ENCODE results near the gene NALCN. TPM values are rescaled to one million over a fixed set of nuclear protein-coding genes. Genes with fewer than 3 reads are reported as not detected.

The NALCN gene
- total and polyA plus RNA-seq, 12 donors: 1.4 to 8.3 (median 3.1) TPM

DNA sequence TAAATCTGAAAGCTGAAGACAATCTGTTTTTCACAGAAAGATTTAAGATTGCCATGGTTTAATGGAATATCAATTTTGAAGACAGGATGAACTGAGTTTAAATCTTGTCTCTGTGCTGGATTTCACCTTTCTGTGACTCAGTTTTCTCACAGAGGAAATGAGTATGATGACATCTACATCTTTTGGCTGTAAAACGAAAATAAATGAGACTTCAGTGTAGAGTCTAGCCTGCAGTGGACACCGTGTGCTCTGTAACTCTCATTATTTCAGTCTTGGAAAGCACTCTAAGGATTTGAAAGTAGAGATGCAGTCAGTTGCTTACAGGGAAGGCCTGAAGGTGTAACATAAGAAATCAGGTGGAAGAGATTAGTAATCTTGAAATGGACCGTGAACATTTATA is 150.4 kb downstream of the NALCN start:
- H3K36me3 ChIP-seq (replicated peaks in 1 of 2): no peaks in the 10 kb centered on the region
- H3K9me3 ChIP-seq (replicated peaks in 1 of 3): no peaks in the 10 kb centered on the region
- DNase-seq: no peak
- 68 to 81% (median 74%) methylated on average over 3 of the region's 3 CpGs for WGBS, 4 donors
- H3K27me3 ChIP-seq: no peaks in the 10 kb centered on the region
- TF ChIP-seq, protein P1, sequence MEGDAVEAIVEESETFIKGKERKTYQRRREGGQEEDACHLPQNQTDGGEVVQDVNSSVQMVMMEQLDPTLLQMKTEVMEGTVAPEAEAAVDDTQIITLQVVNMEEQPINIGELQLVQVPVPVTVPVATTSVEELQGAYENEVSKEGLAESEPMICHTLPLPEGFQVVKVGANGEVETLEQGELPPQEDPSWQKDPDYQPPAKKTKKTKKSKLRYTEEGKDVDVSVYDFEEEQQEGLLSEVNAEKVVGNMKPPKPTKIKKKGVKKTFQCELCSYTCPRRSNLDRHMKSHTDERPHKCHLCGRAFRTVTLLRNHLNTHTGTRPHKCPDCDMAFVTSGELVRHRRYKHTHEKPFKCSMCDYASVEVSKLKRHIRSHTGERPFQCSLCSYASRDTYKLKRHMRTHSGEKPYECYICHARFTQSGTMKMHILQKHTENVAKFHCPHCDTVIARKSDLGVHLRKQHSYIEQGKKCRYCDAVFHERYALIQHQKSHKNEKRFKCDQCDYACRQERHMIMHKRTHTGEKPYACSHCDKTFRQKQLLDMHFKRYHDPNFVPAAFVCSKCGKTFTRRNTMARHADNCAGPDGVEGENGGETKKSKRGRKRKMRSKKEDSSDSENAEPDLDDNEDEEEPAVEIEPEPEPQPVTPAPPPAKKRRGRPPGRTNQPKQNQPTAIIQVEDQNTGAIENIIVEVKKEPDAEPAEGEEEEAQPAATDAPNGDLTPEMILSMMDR (IDR thresholded peaks at IDR 0.05): no peak
- H3K4me3 ChIP-seq: no peak overlapping the region
- H3K27ac ChIP-seq: no peak overlapping the region
- intact Hi-C loops (cut with DNase I): no loop called here
- no peaks in the 10 kb centered on the region for H3K4me1 ChIP-seq (replicated peaks in 1 of 2)

DNA sequence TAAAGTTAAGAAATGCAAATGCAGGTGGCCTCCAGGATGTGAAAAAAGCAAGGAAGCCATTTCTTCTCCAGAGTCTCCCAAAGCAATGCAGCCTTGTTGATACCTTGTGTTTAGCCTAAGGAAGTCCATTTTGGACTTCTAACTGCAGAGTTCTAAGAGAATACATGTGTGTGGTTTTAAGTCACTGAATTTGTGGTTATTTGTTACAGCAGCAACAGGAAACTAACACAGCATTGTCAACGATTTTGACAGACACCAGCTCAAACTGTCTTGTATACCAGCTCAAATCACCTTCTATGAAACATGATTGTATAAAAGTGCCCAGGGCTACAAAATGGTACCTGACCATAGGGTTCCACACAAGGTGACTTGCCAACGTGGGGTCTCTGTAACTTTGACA is 151.4 kb downstream of the NALCN start:
- 44 to 72% (median 67%) methylated on average over 2 of the region's 2 CpGs for WGBS, 4 donors
- no peaks in the 10 kb centered on the region for H3K4me1 ChIP-seq (replicated peaks in 1 of 2)
- TF ChIP-seq, protein P1 (IDR thresholded peaks at IDR 0.05): no peak
- TF ChIP-seq POLR2A (IDR thresholded peaks at IDR 0.05): no peak
- intact Hi-C loops (cut with DNase I): no loop called here
- no peak overlapping the region for H3K4me3 ChIP-seq
- H3K9me3 ChIP-seq (replicated peaks in 1 of 3): no peaks in the 10 kb centered on the region
- no peak for DNase-seq
- no peaks in the 10 kb centered on the region for H3K36me3 ChIP-seq (replicated peaks in 1 of 2)
- H3K27me3 ChIP-seq: no peaks in the 10 kb centered on the region
- H3K27ac ChIP-seq: no peak overlapping the region

DNA sequence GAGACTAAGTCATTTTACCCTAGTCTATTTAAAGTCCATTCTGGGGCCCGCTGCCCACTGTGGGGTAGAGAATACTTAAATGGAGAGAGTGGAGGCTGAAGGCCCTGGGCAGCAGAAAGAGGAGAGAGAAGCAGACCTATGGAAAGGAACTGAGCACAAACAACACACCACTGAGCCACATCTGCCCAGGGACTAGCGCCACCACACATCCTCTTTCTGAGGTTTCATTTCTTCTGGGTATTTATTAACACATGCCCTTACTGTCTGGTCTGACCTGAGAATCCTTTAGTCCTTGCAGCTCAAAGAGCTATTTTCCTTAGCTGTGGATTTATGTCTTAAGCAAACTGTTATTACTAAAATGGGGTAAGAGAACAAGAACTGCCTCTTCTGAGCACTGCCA is 154.0 kb downstream of the NALCN start:
- intact Hi-C loops (cut with DNase I): no loop called here
- 77 to 92% (median 84%) methylated on average over 2 of the region's 2 CpGs for WGBS, 4 donors
- no peak overlapping the region for H3K4me3 ChIP-seq

DNA sequence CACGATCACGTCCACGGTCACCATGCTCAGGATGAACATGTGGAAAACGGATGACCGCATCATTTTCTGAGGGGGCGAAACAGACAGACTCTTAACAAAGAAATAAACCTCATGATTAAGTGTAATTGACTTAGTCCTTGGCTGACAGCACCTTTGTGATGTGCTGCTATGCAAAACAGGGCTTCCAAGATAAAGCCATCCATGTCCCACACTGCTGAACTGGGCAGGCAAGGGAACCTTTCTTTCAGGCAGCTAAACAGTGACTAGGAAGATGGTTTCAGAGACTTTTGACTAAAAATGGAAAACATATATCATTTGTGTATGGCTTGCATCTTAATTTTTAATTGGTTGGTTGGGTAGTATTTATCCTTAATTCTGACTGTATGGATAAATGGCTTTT is 157.8 kb downstream of the NALCN start:
- DNase-seq: no peak
- Histone ChIP-seq H3K4me3 (no peak overlapping the region), H3K4me1 (replicated peaks in 1 of 2) (no peaks in the 10 kb centered on the region), H3K27ac (no peak overlapping the region), H3K27me3 (no peaks in the 10 kb centered on the region), H3K9me3 (replicated peaks in 1 of 3) (no peaks in the 10 kb centered on the region), H3K36me3 (replicated peaks in 1 of 2) (no peaks in the 10 kb centered on the region)
- 91 to 98% (median 93%) methylated on average over 6 of the region's 6 CpGs for WGBS, 4 donors
- intact Hi-C loops (cut with DNase I): no loop called here
- TF ChIP-seq POLR2A (IDR thresholded peaks at IDR 0.05): no peak
- TF ChIP-seq, protein P1 (IDR thresholded peaks at IDR 0.05): no peak

More for the DNA sequence above, 154.0 kb downstream of the NALCN start:
- Histone ChIP-seq H3K9me3 (replicated peaks in 1 of 3) (no peaks in the 10 kb centered on the region), H3K4me1 (replicated peaks in 1 of 2) (no peaks in the 10 kb centered on the region), H3K27me3 (no peaks in the 10 kb centered on the region), H3K27ac (no peak overlapping the region), H3K36me3 (replicated peaks in 1 of 2) (no peaks in the 10 kb centered on the region)
- DNase-seq: no peak
- TF ChIP-seq POLR2A (IDR thresholded peaks at IDR 0.05): no peak
- TF ChIP-seq, protein P1 (IDR thresholded peaks at IDR 0.05): no peak

Data from adrenal gland (tissue), 12 donors.